HG03159 (cell line): ENCODE results near the gene MAML3.
A peak's percentile ranks its signal among the peaks of the same experiment; 100 is the strongest.
"Not testable (repeated sequence)": the region's sequence is repeated elsewhere in the genome, so short reads cannot be mapped to it uniquely, and the experiment has no call there.

ENCODE experiments used
- ATAC-seq: cut with Tn5 transposase; IDR thresholded peaks from one replicate; pipeline ENCODE4 v1.9.1; 2021; ENCODE audit warnings: mild to moderate bottlenecking, moderate library complexity; ENCODE audit not compliant: unreplicated experiment

Gene MAML3

DNA sequence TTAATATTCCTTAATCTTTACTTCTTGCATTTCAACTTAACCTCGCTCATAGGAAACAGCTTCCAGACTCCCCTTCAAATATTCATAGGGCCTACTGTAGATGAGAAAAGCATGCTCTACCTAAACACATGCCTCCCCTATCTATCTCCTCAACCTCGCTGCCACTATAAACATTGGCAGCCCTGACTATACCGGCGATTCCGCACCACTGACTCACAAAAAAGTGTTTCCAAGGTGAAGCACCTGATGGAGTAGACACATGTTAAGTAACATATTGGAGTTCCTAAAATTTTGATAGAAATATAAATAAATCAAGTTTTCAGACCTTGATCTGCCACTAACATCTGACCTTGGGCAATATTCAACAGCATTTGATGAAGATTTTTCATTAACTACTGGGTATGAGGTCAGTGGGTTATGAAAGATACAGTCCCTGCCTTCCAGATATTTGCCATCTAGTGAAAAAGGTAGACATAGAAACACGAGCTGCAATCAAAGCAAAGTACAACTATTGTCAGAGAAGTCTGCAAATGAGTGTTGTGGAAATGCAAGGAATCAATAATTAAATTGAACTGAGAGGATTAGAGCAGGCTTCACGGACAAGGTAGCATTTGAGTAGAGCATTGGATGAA lies 184.2 kb downstream of the MAML3 start:
- ATAC-seq = no peak

DNA sequence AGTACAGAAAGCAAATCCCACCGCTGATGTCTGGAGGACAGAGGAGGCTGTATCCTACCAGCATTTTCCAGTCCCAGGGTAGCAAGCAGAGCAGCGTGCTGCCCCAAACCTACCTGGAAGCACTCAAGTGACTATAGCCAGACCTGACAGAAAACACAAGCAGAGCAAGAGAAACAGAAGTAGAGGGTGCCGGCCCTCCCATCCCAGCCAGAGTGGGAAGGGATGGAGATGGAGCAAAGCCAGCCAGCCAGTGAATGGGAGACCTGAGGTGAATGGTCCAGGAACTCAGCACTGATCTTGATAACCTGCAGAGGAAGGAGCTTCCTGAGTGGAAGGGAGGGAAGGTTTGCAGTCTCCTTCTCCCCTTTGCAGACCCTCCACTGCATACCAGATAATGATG lies 185.2 kb downstream of the MAML3 start:
- no peak for ATAC-seq

DNA sequence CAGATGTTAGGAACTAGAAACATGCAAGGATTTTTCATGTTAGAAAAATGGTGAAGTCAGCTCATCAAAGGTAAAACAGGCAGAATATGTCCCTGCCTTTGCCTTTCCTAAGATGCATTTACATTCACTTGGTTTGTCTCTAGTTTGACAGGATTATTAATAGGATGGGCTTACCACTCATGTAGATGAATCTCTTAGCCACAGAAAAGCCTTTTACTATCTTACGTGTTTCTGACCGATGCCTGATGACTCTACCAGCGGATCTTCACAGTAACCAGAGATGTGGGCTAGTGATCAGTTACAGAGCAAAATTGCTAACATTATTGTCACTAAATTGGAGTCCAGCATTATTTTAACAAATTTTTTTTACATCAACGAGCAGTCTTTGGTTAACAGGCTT lies 187.6 kb downstream of the MAML3 start:
- no peak for ATAC-seq

DNA sequence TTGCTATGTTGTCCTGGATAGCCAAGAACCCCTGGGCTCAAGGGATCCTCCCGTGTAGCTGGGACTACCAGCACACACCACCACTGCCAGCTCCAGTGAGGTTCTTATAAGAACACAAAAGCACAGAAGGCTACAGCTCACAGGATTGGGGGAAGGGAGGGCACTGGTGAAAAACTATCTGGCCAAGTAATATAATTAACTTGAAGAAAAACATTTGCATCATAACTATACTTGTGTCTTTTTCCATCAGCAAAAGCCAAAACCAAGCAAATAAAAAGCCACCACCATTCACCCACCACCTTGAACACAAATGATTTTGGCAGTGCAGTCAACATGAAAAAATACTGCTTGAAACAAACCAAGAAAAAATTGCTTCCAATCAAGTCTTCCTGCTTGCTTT lies 188.2 kb downstream of the MAML3 start:
- no peak for ATAC-seq

DNA sequence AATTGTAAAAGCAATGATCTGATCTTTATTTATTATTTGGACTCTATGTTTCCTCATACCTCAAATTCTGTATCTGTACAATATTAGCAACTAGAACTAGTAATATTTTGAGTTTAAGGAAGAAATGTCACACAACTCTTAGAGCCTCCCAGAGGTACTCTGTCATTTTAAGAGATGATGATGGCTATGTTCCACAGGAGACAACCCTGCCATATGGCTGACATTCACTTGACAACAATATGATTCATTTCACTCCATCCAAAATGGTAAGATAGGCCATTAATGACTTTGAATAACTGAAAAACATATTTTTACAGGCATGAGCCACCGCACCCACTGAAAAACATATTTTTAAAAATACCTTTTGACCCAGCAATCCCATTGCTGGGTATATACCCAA lies 190.3 kb downstream of the MAML3 start:
- ATAC-seq = no peak

DNA sequence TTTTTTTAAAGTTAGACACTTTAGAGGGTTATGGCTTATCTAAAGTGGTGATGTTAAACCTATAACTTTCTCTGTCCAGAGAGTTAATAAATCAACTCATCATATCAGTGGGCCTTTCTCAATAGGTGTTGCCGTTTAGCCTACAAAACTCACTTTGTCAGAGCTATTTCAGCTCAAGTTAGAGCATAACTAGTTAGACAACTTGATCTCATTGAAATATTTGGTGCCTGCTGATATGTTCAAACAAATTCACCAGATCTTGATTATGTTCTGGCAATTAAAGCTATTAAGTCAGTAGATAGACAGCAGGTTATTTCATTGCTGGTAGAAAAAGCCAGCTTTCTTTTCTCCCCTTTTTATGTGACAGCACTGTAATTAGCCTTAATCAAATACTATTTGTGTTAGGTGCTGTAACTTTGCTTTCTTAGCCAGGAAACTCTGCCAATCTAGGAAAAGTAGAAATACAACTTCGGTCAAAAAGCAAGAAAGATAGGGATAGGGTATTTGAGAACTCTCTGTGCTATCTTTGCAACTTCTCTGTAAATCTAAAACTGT lies 191.8 kb downstream of the MAML3 start:
- no peak for ATAC-seq

DNA sequence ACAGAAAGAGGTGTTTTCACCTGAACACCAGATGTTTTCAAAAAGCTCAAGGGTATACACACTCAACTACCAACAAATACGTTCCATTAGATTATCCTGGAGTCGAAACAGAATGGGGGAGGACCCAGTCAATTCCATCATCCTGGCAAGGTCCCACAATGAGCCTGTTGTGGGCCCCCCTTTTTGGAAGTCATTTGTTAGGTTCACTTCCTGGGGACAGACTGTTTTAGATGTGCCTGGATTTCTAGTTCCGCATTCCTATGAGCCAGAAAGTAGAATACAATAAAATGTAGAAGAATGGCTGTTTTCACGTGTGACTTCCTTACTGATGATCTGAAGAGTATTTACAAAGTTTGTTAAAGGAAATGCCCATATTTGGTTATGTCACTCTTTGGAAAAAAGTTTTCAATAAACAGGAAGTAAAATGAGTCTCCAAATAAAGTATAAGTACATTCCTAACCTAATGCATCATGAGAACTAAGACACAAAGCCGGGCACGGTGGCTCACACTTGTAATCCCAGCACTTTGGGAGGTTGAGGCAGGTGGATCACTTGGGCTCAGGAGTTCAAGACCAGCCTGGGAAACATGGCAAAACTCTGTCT lies 192.5 kb downstream of the MAML3 start:
- ATAC-seq = no peak

DNA sequence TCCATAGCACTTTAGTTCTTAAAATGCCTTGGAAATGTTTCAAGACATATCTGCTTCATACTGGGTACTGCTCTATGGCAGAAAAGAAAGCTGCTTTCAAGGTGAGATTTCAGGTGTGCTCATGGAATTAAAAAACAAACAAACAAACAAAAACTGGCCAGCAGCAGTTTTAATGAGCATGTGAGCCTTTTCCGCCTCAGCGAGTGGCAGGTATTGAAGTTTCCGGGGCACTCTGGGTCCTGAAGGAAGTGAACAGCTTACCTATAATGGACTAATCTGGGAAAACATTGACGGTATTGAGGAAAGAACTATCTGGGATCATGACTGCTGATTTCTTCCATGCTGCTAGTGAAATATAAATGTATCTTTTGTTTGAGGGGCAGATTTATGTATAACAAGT lies 194.6 kb downstream of the MAML3 start:
- no peak for ATAC-seq

DNA sequence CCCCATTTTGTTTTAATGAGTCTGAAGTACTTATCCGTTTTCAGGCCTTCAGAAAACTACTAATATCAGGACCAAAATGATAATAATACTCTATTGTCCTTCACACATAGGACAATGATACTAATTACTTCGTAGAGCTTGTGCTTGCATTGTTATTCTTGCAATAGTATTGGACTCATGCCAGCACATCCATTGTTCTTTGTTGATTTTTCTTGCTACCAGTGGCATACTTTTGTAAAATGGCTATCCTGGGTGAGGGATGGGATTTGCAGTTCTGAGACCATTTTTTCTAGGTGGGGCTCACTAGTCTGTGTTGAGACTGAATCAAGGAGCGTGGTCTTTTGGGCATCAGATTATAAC lies 195.3 kb downstream of the MAML3 start:
- ATAC-seq = no peak

DNA sequence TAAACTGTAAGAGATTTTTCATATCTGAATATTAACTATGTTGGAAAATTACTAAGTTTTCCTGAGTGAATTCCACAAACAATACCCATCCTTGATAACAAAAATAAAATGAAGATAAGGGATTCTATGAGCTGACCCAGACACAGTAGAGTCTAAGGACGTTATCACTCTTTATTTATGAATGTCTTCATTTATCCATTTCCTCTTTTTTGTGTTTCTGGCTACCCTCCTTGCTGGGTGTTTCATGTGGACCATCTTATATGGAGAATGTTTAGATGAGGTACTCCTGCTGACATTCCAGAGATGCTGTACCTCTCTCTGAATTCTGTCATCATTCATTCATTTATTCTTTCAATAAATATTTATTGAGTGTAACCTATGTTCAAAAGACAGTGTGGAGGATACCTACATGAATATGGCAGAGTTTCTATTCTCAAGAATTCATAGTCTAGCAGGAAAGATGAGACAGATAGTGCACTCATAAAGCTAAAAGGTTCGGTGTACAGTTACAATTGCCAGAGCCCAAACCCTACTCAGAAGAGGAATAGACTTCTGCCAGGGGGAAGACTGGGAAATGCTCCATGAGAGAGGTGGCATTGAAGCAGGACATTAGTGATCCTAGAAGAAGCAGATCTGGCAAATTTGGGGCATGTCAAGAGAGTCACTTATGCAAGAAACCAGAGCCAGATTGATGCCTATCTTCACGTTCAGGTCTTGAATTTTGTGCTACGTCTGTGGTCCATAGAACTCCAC lies 195.8 kb downstream of the MAML3 start:
- no peak for ATAC-seq

DNA sequence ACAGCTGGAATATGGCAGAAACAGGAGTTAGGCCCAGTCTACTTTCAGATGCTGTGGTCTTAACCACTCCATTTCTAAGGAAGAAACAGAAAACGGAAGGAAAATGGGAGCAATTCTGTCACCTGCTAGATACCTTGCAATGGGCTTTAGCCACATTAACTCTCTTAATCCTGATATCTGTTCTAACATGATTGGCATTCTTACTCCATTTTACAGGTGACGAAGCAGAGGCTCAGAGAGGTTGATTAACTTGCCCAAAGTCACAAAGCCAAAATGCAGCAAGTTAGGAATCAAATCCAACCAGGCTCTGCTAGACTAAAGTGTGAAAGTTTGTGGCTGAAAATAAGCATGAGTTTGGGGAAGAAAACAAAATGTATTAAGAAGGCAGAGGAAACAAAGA lies 196.9 kb downstream of the MAML3 start:
- no peak for ATAC-seq

DNA sequence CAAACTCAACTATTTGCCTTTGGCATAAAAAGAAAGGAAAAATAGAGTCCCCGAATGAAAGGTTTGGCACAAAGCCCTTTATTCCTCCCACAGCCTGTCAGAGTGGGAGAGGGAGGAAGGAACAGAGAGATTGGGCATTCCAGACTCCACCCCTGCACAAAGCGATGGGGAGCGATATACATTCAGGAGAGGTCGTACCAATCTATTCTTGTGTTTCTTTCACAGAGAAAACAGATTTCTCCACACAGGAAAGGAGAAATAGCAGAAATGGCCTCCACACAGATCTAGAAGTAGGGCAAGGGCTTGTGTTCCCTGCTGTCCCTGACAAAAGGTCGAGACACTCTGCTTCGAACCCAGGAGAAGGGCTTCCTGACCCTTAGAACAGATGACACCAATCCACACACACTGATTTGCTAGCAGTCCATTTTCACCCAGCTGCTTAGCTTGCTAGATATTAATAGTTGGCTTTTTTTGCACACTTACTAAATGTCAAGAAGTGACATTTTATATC lies 197.4 kb downstream of the MAML3 start:
- ATAC-seq = no peak

DNA sequence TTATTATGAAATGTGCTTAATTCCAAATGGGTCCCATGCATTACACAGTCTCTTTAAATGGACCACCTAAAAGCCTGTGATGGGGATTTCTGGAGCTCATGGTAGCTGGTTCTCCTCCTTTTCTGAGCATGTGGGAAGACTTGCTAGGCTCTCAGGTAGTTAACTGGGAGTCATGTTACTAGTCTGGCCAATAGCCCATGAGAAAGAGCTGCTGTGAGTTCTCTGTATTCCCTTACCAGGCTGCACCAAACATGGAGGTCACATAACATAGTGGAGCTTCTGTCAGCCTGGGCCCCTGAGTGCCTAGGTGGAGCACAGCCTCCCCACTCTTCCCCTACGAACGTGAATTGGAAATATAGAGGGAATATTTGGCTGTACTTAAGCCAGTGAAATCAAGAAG lies 198.4 kb downstream of the MAML3 start:
- ATAC-seq = no peak

DNA sequence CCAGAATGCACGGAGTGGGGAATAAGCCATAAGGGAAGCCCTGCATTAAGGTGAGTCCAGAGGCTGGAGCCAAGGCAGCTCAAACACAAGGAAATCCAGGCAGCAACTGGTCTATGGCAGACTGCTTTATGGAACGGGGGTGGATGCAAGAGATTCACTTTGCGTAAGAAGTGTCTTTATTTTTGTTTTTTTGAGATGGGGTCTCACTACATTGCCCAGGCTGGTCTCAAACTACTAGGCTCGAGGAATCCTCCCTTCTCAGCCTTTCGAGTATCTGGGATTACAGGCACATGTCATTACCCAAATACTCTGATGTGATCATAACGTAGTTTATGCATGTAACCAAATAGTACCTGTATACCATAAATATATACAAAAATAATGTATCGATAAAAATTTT lies 199.5 kb downstream of the MAML3 start:
- ATAC-seq = no peak

DNA sequence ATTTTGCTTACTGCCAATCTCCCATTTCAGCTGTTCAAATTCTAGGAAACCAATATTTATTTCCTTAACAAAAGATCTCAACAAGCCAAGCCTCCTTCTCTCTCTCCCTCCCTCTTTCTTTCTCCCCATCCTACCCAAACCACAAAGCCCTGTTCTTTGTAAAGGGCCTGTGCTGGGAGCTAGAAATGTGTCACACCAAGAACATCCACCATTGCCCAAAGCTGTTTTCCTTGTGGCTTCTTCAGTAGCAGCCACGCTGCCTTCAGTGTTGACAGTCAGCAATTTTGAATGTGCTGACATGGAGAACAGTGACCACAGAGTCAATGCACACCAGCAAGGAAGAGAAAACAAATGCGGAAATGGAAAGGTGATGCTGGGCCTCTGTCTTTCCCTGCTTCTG lies 203.0 kb downstream of the MAML3 start:
- ATAC-seq = no peak

DNA sequence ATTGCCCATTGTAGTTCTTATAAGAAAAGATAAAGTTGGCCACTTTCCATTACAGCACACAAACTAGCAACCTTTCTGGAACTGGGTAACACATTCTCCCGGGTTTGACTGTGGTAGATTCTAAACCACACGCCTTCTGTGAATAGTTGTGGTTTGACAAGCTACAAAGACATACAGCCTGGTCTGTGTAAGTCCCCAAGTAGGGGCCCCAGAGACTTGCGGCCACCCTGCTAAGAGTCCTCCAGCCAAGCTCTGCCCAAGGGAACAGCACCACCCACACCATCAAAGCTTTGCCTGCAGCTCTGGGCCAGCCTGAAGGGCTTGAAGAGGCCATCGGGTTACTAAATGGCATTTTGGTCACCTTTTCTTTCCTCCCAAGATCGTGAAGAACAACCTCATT lies 203.4 kb downstream of the MAML3 start:
- peak; percentile 86 for ATAC-seq

DNA sequence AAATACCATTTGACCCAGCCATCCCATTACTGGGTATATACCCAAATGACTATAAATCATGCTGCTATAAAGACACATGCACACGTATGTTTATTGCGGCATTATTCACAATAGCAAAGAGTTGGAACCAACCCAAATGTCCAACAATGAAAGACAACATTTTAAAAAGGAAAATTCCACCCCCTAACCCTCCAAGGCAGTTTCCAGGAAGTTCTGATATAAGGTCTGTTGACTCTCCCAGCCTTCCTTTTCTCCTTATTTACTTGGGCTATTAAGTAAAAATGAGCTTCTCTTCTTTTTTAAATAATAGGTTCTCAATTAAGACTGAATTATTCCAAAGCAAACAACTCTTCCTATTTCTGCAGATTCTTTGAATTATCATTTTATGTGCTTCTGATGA lies 209.1 kb downstream of the MAML3 start:
- ATAC-seq = not testable (repeated sequence)

DNA sequence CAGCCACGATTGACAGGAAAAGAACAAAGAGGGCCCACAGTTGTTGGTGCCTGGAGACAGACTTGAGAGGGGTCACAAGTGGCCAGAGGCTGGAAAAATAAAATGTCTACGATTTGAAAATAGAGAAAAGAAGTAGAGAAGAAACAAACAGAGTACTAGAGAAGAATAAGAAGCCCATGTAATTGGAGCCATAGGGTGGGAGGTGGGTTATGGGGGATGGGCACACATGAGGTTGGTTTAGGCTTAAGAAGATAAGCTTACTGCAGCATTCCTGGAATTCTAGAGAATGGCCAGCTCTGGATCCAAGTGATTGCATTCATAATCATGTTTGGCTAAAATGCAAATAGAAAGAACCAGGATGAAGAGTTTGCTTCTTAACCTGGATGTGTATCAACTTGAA lies 210.7 kb downstream of the MAML3 start:
- no peak for ATAC-seq

DNA sequence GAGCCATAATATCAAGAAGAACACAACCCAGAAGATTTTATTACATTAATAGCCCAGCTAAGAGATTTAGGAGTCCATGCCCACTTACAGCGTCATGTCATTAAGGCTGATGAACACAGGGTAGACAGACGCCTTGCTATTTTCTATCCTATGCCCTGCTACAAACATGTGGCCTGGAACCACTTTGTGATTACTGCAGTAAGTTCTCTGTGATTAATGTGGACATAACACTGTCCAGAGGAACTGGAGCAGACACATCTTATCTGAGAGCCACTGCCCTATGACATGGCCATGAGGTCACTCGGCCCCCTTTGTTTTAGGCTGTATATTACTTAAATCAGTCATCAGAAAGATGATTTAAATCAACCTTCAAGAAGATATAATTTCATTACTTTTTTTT lies 211.7 kb downstream of the MAML3 start:
- no peak for ATAC-seq

DNA sequence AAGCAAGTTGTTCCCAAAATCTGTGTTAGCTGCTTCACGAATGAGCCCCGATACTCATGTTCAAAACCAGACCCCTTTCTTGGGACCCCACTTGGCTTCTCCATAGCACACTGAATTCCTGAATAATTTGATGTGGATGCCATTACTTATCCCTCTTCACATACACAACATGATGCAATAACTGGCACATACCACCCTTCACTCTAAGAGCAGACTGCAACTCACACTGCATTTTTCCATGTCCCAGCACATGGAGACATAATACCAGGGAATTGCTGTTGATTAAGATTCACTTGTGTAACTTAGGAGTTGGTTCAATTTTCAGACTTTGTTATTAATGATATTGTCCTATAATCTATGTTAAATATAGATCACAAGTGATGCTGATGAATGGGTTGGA lies 213.4 kb downstream of the MAML3 start:
- ATAC-seq = no peak

DNA sequence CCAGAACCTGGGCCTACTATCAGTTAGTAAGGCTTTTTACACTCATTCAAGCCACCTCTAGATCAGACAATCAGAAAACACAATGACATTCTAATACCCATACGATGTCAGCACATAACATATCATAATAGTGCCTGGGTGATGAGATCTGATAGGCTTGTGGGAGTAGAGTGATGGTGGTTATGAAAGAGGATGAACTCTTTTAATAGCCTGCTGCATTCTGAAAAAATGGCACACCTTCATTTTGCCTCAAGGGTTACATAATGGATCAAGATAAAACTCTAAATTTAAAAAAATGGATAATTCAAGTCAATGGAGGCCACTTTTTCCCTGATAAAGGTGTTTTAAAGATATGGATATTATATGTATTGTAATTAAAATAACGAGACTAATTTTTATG lies 215.6 kb downstream of the MAML3 start:
- no peak for ATAC-seq

DNA sequence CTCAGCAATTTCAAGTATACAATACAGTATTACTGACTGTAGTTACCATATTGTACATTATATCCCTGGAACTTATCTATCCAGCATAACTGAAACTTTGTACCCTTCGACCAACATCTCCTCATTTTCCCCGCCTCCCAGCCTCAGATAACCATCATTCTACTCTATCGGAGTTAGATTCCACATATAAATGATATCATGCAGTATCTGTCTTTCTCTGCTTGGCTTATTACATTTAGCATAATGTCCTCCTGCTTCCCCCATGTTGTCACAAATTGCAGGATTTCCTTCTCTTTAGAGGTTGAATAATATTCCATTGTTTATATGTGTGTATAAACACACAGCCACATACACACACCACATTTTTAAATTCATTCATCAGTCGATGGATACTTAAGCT lies 218.1 kb downstream of the MAML3 start:
- no peak for ATAC-seq
